GM19023 (cell line): Measurements from ENCODE around the gene DYNC2H1.

Source experiments
- ATAC-seq: cut with Tn5 transposase; IDR thresholded peaks from one replicate; pipeline ENCODE4 v1.9.1; 2021; ENCODE audit warnings: mild to moderate bottlenecking, moderate library complexity; ENCODE audit not compliant: unreplicated experiment

The DYNC2H1 gene

GRCh38 chr11:103436131-103436770 is 327.0 kb downstream of the DYNC2H1 start:
- ATAC-seq, result no peak

DNA sequence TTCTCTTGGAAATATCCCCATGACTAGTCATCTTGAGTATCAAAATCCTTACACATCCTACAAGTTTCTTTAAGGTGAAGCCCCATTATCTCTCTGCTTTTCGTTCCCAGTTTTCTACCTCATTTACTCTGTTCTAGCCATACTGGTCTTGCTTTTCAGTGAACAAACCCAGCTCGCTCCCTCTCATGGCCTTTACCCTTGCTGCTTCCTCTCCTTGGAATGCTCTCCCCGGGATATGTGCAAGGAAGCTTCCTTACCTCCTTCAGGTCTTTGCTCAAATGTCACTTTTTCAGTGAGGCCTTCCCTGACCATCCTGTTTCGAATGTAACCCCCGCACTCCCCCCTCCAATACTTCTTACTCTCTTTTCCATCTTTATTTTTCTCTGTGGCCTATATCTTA is 331.8 kb downstream of the DYNC2H1 start:
- no peak for ATAC-seq

DNA sequence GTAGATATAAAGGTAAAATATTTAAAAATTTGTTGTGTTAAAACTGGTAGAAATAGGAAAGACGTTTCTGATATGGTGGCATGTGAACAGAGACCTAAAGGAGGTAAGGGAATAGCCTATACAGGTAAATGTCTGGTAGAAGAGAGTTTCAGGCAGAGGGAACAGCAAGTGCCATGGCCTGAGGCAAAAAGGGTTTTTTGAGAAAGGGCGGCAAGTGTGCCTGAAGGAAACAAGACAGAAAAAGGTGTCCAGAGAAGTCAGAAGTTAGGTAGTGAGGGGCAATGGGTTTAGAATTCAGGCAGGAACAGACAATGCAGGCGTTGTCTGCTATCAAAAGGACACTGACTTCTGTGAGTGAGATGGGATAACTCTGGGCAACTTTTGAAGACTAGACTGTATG is 339.7 kb downstream of the DYNC2H1 start:
- ATAC-seq, result no peak

- ATAC-seq, result no peak
Observed at GRCh38 chr11:103450241-103450640, 341.0 kb downstream of the DYNC2H1 start.

GRCh38 chr11:103453126-103453525 is 343.9 kb downstream of the DYNC2H1 start:
- no peak for ATAC-seq

DNA sequence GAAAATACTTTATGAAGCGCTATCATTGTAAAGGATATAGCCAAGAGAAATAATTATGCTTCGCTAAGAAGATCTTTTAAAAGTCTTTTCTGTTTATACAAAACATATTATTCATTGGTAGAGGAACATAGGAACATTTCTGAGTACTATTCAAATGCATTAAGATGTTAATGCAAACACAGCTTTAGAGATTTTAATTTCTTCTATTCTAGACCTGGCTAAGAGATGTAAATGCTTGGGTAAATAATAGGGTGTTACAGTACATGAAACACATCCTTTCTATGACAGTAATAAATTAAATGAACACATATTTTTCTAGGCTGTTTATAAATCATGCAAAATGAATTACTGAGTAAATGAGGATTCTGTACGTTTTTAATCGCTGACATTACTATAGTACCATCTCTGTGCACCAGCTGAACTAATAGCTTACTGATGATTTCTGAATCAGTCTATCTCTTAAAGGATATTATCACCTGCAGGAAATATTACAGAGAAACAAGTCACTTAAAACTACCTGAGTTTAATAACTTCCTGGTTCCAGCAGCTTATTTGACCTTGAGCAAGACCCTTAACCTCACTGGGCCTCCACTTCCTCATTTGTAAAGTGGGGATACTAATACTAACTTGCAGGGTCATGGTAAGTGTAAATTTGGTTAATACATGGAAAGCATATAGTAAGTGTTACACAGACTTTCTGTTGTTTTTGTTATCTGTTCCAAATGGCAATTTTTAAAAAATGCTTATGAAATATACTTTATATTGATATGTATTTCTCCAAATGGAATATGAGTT is 344.9 kb downstream of the DYNC2H1 start:
- ATAC-seq, result no peak

DNA sequence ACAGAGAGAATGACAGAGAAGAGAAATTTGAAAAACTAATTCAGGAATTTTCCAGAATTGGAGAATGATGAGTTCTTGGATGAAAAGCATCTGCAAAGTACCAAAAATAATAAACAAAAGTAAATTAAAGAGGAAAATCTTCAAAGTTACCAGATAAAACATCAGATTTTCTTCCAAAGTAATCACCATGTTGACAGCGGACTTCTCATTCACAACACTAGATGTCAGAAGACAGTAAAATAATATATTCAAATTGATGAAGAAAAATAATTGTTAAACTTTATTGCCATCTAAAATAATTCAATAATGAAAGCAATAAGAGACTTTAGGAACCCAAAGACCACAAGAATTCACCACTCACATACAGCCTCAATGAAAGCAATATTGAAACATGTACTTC is 355.2 kb downstream of the DYNC2H1 start:
- no peak for ATAC-seq

DNA sequence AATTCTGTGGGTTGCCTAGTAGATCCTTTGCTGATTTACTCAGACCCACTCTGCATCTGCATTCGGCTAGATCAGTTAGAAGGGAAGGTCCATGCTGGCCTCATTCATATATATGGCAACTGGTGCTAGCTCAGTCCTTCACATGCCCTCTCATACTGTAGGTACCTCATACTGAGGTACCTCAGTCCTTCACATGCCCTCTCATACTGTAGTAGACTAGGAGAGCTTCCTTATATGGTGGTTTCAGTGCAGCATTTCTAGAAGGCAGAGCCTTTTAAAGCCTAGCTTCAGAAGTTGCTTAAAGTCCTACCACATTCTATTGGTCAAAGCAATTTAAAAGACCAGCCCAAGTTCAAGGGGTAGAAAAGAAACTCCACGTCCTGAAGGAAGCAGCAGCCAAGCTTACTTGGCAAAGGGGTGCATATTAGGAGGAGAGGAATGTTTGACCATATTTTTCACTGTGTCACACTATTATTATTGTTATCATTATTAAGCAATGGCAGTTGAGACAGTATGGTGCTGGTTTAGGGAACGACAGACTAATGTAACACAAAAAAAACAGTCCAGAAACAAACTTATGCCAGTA is 356.4 kb downstream of the DYNC2H1 start:
- ATAC-seq, result no peak

- no peak for ATAC-seq
Observed at GRCh38 chr11:103471546-103471945, 362.3 kb downstream of the DYNC2H1 start.

- no peak for ATAC-seq
Observed at GRCh38 chr11:103476874-103477273, 367.6 kb downstream of the DYNC2H1 start.

GRCh38 chr11:103480421-103480820 is 371.2 kb downstream of the DYNC2H1 start:
- no peak for ATAC-seq

DNA sequence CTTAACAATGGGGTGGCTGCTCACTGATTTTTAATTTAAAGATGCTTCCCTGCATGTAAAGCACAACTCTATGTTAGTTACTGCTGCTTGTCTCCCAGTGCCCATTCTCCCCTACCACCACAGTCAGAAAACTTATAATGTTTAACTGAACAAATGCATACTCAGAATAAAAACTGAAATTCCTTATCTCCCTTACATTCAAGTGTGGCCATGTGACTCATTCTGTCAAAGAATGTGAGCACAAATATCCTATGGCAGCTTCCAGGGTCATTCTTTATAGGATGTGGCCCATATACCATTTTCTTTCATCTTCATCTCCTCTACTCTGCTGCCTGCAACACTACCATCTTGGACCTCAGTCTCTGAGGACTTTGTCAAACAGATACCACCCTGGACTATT is 374.8 kb downstream of the DYNC2H1 start:
- no peak for ATAC-seq

- no peak for ATAC-seq
Observed at GRCh38 chr11:103484545-103484944, 375.3 kb downstream of the DYNC2H1 start.

- no peak for ATAC-seq
Observed at GRCh38 chr11:103486604-103487003, 377.4 kb downstream of the DYNC2H1 start.

- no peak for ATAC-seq
Observed at GRCh38 chr11:103487113-103487512, 377.9 kb downstream of the DYNC2H1 start.

- ATAC-seq, result no peak
Observed at GRCh38 chr11:103488031-103488461, 378.8 kb downstream of the DYNC2H1 start.

GRCh38 chr11:103488579-103488978 is 379.4 kb downstream of the DYNC2H1 start:
- no peak for ATAC-seq

DNA sequence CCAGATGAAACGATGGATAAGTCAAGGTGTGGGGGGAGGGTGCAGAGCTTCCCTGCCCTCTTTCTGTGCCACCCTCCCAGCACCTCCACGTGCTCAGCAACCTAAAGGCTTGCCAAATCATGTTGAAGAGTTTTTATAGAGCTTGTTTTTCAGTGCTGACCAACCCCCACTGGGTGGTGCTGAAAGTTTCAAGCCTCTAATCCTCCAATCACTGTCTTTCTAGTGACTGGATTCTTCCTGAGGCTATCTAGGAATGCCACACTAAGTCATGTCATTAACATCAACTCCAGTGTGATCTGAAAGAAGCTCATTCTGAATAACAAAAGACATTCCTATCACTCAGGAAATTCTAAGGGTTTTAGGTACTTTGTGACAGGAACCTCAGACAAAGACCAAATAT is 382.6 kb downstream of the DYNC2H1 start:
- ATAC-seq, result no peak

DNA sequence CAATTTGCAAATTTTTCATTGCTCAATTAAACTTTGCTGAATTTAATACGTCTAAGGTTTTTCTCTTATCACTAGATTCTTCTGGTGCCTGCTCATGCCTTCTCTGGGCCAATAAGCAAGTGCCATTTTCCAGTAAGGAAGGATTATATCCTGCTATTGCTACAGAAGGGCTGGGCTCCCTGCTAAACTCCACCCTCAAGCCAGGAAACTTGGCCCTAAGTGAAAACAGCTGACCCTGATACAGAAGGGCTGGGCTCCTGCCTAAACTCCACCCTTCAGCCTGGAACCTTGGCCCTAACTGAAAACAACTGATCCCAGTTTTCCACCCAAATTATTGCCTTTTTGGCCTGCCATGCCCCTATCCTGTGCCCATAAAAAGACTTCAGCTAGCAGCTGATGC is 385.3 kb downstream of the DYNC2H1 start:
- ATAC-seq, result no peak

GRCh38 chr11:103497268-103497667 is 388.0 kb downstream of the DYNC2H1 start:
- ATAC-seq, result no peak

- no peak for ATAC-seq
Observed at GRCh38 chr11:103499710-103500340, 390.6 kb downstream of the DYNC2H1 start.

DNA sequence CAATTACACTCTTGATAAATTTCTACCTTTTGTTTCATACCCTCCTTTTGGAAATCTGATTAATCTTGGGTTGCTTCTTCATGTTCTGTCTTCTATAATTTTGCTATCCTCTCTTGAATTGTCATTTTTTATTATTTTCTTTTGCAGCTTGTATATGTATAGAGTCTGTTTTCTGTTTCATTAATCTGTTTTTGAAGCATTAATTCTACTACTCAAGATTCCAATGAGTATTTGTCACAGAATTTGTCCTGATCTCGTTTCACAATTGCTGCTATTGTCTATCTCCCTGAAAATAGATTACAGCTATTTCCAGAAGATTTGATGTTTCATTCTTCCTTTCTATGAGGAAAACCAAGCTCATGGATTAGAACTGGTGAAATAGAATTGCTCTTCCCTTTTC is 406.1 kb downstream of the DYNC2H1 start:
- no peak for ATAC-seq
